Activated CD4-positive, alpha-beta T cell treated with anti-CD3 and anti-CD28 coated beads, Interleukin-2, Interleukin-4, amounts not matched to agents 100 ng/mL and 50 ng/mL, durations not matched to agents 16 hours and 8 hours (primary cell): ENCODE measurements around the gene ERN1.
"Not testable (repeated sequence)": the region's sequence is repeated elsewhere in the genome, so short reads cannot be mapped to it uniquely, and the experiment has no call there.

Experiments
- DNase-seq: peaks from one replicate; pipeline ENCODE4 v3.0.0-alpha.2; 2020; ENCODE audit warnings: low spot score

Gene ERN1

GRCh38 chr17:64129765-64130558 is at the start of gene ERN1:
Gene ERN1, minus strand, starts transcription at chr17:64130144. Its CDS starts 115 bp downstream, at chr17:64130029.
- peak; percentile 94 for DNase-seq

- DNase-seq = not testable (repeated sequence)
These were observed 49.1 kb upstream of the ERN1 start for GRCh38 chr17:64179024-64179423.

GRCh38 chr17:64178011-64178825 is 48.3 kb upstream of the ERN1 start:
- no peak for DNase-seq

GRCh38 chr17:64177311-64178010 is 47.5 kb upstream of the ERN1 start:
- no peak for DNase-seq

GRCh38 chr17:64176556-64176955 is 46.6 kb upstream of the ERN1 start:
- no peak for DNase-seq

GRCh38 chr17:64174686-64175456 is 44.9 kb upstream of the ERN1 start:
- no peak for DNase-seq

- DNase-seq = no peak
These were observed 43.7 kb upstream of the ERN1 start for GRCh38 chr17:64173646-64174045.

GRCh38 chr17:64172510-64172909 is 42.6 kb upstream of the ERN1 start:
- no peak for DNase-seq

GRCh38 chr17:64171041-64171440 is 41.1 kb upstream of the ERN1 start:
- no peak for DNase-seq

GRCh38 chr17:64170286-64170685 is 40.3 kb upstream of the ERN1 start:
- no peak for DNase-seq

- DNase-seq = not testable (repeated sequence)
These were observed 37.7 kb upstream of the ERN1 start for GRCh38 chr17:64167666-64168065.

- DNase-seq = no peak
These were observed 36.9 kb upstream of the ERN1 start for GRCh38 chr17:64166876-64167275.

GRCh38 chr17:64165347-64165746 is 35.4 kb upstream of the ERN1 start:
- DNase-seq = no peak

GRCh38 chr17:64164596-64165285 is 34.8 kb upstream of the ERN1 start:
- no peak for DNase-seq

- no peak for DNase-seq
These were observed 33.5 kb upstream of the ERN1 start for GRCh38 chr17:64163468-64163867.

- no peak for DNase-seq
These were observed 32.6 kb upstream of the ERN1 start for GRCh38 chr17:64162554-64162953.

GRCh38 chr17:64161380-64162176 is 31.6 kb upstream of the ERN1 start:
- DNase-seq = no peak

GRCh38 chr17:64160378-64160777 is 30.4 kb upstream of the ERN1 start:
- no peak for DNase-seq

GRCh38 chr17:64158831-64159590 is 29.1 kb upstream of the ERN1 start:
- no peak for DNase-seq

- DNase-seq = no peak
These were observed 28.5 kb upstream of the ERN1 start for GRCh38 chr17:64158406-64158805.
